Stimulated activated CD4-positive, alpha-beta T cell treated with anti-CD3 and anti-CD28 coated beads, Interleukin-15, amount 100 ng/mL, for 24 hours (primary cell): Measurements from ENCODE around the gene EIF5AL1.

Experiments
- DNase-seq: peaks from one replicate; pipeline ENCODE4 v3.0.0-alpha.2; 2020

Gene EIF5AL1

DNA sequence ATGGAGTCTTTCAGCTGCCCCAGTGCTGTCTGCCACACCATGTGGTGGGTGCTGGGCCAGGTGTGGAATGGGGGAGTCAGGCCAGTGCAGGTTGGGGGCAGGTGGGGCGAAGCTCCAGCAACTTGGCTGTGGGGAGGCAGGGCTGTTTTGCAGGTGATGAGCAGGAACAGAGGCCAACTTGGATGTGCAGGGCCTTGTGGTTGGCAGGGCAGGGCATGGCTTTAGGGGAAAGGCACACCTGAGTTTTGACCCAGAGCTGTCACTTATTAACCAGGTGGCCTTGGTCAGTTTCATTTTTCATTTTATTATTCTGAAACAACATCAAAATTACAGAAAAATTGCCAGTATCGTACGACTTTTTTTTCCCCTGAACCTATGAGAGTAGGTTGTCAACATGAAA is 48.9 kb downstream of the EIF5AL1 start:
- DNase-seq: no peak

DNA sequence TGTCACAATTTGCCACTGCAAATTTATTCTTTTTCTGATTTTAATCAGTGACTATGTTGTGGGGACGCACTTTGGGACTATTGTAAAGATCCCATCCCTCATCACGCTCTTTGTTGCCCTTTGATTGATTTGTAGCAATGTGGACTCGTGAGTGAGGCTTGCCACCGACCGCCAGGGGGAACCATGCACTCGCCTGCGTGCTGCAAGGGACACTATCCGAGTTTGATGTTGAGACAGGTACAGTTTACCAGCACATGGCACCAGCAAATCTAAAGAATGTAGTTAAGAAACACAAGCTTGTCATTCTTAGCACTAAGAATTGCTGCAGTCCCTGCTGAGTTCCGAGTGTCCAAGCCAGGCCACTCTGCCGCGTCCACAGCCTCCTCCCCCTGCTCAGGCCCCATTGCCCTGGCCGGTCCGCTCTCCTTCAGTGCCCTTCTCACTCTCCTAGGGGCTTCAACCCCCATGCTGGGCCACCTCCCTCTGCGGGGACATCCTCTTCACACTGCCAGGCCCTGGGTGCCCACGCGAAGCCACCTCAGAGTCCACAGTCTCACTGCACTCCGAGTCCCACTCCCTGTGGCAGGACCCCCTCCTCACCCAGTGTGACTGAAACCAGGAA is 49.9 kb downstream of the EIF5AL1 start:
- DNase-seq: peak; percentile 74

DNA sequence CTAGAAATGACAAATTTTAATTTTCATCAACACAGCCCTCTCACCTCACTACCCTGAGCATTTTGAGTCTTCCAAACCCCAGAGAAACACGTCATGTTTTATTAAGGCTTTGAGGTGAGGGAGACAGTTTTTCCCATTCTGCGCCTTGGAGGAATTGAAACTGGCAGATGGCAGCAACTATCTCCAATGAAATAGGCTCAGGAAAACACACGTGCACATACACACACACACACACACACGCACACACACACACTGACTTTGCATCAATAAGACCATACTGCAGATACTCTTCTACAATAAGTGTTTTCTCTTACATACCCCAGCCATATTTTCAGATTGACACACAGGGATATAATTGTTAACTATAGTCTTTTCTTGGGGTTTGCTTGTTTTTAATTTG is 51.1 kb downstream of the EIF5AL1 start:
- no peak for DNase-seq
